HG03575 (cell line): ENCODE results near the gene HOXB2.

Experiments used
- ATAC-seq: cut with Tn5 transposase; IDR thresholded peaks from one replicate; pipeline ENCODE4 v1.9.1; 2021; ENCODE audit not compliant: unreplicated experiment, insufficient number of reproducible peaks, low FRiP score; ENCODE audit errors: extremely low read depth

HOXB2 gene

GRCh38 chr17:48502901-48503300 is 42.0 kb downstream of the HOXB2 start:
- ATAC-seq: no peak

- ATAC-seq: no peak
Observed at GRCh38 chr17:48502312-48502711, 42.6 kb downstream of the HOXB2 start.

- ATAC-seq: no peak
Observed at GRCh38 chr17:48500435-48501426, 44.2 kb downstream of the HOXB2 start.

GRCh38 chr17:48499735-48500434 is 45.0 kb downstream of the HOXB2 start:
- no peak for ATAC-seq

GRCh38 chr17:48499248-48499647 is 45.7 kb downstream of the HOXB2 start:
- ATAC-seq: no peak

GRCh38 chr17:48498164-48498850 is 46.6 kb downstream of the HOXB2 start:
- no peak for ATAC-seq

GRCh38 chr17:48497103-48497502 is 47.8 kb downstream of the HOXB2 start:
- ATAC-seq: no peak

GRCh38 chr17:48494335-48494734 is 50.6 kb downstream of the HOXB2 start:
- no peak for ATAC-seq
